CD4-positive, alpha-beta T cell treated with Interleukin-1 beta for 1 hour (primary cell): Measurements from ENCODE around the gene KRTAP1-5.
"Not testable (repeated sequence)": the region's sequence is repeated elsewhere in the genome, so short reads cannot be mapped to it uniquely, and the experiment has no call there.

Source experiments
- DNase-seq, 2 donors: peaks; one replicate each; pipeline ENCODE4 v3.0.0-alpha.2; 2020 to 2022

Gene KRTAP1-5

DNA sequence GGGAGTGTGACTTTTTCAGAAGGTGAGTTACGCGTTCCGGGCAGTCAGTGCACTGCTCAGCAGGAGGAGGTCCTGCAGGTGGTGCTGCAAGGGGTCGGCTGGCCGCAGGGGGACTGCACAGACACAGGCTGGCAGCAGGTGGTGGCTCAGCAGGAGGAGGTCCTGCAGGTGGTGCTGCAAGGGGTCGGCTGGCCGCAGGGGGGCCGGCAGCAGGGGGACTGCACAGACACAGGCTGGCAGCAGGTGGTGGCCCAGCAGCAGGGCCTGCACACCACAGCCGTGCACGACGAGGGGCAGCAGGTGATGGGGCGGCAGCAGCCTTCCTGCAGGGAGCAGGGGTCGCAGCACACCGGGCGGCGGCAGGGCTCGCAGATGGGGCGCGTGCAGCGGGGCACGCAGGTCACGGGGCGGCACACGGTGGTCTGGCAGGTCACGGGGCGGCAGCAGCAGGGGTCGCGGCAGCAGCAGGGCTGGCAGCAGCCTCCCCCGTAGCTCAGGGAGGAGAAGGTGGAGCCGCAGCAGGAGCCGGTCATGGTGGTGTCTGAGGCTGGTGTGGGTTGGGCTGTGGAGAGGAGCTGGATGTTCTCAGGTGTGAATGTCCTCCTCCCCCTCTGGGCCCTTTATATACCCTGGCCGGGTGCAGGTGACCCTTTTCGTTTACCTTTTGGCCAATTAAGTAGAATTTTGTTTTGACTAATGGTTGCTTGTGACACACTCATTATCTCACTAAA is 19.9 kb upstream of the KRTAP1-5 start, which contains the start of gene KRTAP2-1:
TSS of gene KRTAP2-1 (minus strand) at position 582 of the 731 bp plus-strand sequence. CDS start at position 533, 49 bp downstream.
- not testable (repeated sequence) for DNase-seq

DNA sequence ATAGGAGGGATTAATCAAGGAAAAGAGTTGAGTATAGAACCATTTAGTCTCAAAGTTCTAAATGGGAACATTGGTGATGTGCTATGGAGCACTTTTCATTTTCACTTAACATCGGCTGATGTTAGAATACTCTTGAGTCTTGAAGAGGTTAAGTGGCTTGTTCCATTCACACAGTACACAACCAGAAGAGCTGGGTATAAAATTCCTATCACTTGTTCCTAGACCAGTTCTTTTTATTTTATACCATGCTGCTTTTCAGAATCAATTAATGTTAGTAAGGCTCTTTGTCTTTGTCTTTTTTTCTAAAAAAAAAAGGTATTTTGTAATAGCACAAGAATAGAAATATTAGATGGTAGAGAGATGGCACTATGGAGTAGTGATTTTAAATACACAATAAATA is 15.9 kb upstream of the KRTAP1-5 start:
- no peak for DNase-seq

GRCh38 chr17:41040783-41041571 is 14.0 kb upstream of the KRTAP1-5 start, which contains the start of gene KRTAP1-1:
Gene KRTAP1-1, minus strand, starts transcription at chr17:41041450. Its CDS starts 53 bp downstream, at chr17:41041397.
- DNase-seq = not testable (repeated sequence)

DNA sequence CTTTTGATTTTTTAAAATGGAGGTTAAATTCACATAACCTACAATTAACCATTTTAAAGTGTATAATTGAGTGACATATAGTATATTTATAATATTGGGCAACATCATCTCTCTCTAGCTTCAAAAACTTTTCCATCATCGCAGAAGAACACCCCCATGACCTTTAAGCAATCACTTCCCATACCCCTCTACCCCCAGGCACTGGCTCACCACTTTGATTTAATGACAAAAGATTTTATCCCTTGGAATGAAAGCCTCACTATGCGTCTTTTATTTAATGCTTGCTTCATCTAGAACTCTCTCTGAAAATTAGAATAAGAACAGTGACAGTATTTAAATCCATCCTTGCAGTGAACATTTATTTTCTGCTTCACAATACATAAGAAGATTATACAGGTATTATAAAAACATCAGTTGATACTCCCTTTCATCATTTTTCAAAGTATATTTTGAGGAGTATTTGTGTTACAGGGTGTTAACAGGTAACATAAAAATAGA is 10.9 kb upstream of the KRTAP1-5 start:
- DNase-seq = no peak

GRCh38 chr17:41034346-41034935 is 7.4 kb upstream of the KRTAP1-5 start, which contains the start of gene KRTAP1-3:
Gene KRTAP1-3, minus strand, starts transcription at chr17:41034874. Its CDS starts 53 bp downstream, at chr17:41034821.
- DNase-seq = not testable (repeated sequence)

DNA sequence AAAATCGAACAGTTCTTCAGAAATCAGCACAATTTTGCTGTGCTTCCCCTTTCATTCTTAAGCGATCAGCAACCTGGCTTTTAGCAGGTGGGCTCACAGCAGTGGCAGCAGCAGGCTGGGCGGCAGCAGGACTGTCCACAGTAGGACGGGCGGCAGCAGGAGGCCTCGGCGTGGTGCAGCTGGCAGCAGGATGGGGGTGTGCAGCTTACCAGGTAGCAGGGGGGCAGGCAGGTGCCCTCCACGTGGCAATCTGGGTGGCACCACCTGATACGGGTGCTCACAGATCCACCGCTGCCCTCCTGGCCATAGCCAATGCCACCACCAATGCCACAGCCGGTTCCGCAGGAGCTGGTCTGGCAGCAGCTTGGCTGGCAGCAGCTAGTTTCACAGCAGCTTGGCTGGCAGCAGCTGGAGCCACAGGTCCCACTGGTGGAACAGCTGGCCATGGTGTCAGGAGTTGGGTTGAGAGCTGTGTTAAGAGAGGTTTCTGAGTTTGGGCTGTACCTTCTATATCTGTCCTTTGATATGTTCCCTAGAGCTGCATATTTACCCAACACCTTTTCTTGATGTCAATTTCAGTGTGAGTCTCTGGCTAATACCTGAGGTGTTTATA is 2.7 kb upstream of the KRTAP1-5 start, which contains the start of gene KRTAP1-4:
TSS of gene KRTAP1-4 (minus strand) at position 563 of the 613 bp plus-strand sequence. CDS start at position 446, 117 bp downstream.
- no peak for DNase-seq

- DNase-seq = no peak
These were observed 2.3 kb downstream of the KRTAP1-5 start for GRCh38 chr17:41024697-41025096.

DNA sequence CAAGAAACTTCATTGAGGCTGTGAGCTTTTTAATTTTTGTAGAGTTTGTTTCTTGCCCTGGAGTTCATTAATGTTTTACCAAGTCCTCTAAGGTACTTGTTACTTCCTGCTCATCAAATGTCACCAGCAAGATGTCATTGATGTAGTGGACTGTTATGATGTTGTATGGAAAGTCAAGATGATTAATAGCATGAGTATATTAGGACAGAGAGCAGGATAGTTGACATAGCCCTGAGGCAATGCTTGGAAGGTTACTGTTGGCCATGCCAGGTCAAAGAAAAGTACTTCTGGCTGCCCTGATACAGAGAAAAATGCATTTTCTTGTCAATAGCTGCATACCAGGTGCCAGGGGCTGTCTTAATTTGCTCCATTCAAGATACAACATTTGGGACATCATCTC is 6.7 kb downstream of the KRTAP1-5 start:
- no peak for DNase-seq

GRCh38 chr17:41019415-41019814 is 7.6 kb downstream of the KRTAP1-5 start:
- DNase-seq = no peak

- no peak for DNase-seq
These were observed 8.5 kb downstream of the KRTAP1-5 start for GRCh38 chr17:41018541-41018940.

- no peak for DNase-seq
These were observed 10.3 kb downstream of the KRTAP1-5 start for GRCh38 chr17:41016578-41017215.

- DNase-seq = no peak
These were observed 11.6 kb downstream of the KRTAP1-5 start for GRCh38 chr17:41015454-41015853.

- no peak for DNase-seq
These were observed 13.4 kb downstream of the KRTAP1-5 start for GRCh38 chr17:41013606-41014005.

DNA sequence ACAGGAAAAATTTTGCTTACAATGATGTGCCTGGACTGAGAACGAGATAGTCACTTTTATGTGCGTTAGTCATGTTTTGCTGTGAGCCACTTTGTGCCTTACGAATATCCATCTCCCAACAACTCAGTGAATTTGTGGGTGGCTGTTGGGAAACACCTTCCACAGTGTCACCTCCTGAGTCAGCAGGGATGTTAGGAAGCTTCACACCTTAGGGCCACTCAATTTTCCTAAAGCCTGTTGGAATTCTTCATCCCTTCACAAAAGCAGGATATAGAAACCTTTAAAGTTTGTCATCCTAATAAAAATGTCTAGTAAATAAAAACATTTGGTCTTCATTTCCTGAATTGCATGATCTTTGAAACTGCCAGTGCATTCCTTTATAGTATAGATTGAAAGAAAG is 13.8 kb downstream of the KRTAP1-5 start:
- DNase-seq = no peak

DNA sequence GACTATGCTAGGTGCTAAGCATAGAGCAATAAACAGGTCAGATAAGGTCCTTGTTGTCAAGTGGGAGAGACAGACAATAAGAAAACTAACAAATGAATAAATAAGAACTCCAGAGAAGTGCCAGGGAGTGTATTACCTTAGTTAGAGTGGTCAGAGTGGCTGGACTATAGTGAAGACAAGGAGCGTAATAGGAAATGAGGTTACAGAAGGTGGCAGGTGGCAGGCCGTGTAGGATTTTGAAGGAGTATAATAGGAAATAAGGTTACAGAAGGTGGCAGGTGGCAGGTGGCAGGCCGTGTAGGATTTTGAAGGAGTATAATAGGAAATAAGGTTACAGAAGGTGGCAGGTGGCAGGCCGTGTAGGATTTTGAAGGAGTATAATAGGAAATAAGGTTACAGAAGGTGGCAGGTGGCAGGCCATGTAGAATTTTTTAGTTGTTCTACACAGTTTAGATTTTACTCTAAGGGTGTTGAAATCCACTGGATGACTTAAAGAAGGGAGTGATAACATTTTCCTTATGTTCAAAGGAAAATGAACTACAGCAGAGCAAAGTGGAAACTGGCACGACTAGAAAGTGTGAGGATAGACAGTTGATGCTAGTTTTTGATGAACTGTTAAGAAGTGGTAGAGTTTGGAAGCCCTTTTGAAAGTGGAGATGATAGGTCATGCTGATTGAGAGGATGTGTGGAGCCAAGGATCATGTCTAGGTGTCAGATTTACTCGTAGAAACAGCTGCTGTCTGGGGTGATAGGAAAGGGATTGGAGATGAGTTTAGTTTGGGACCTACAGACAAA is 14.5 kb downstream of the KRTAP1-5 start:
- no peak for DNase-seq

- DNase-seq = no peak
These were observed 16.6 kb downstream of the KRTAP1-5 start for GRCh38 chr17:41010441-41010840.

DNA sequence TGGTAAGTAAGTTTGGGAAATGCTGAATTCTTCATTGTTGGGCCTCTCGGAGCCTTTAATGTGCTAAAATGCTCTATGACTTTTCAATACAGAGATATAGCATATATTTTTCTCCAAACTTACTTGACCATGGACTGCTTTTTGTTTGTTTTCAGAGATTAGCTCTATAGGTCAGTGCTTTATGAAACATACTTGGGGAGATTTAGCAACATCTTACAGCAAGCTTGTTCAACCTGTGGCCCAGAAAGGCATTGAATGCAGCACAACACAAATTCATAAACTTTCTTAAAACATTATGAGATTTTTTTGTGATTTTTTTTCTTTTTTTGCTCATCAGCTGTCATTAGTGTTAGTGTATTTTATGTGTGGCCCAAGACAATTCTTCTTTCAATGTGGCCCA is 17.1 kb downstream of the KRTAP1-5 start:
- no peak for DNase-seq

DNA sequence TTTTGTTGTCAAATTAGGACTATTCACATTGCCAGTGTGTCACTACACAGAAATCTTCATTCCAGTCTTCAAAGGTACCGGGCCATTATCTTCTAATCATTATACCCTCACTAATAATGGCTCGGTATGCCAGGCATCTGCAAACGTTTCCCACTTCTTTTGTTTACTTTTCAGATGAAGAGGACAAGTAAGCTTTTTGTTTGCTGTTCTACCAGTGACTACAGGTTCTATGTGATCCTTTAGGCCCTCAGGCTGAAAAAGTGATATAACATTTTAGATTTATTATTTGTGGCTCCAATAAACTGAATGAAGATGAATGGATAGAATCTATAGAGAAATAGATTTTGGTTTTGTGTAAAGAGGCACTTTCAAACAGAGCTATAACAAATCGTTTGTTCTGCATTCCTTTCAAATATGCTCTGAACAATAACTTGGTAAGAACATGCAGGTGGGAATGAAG is 17.7 kb downstream of the KRTAP1-5 start:
- DNase-seq = no peak

DNA sequence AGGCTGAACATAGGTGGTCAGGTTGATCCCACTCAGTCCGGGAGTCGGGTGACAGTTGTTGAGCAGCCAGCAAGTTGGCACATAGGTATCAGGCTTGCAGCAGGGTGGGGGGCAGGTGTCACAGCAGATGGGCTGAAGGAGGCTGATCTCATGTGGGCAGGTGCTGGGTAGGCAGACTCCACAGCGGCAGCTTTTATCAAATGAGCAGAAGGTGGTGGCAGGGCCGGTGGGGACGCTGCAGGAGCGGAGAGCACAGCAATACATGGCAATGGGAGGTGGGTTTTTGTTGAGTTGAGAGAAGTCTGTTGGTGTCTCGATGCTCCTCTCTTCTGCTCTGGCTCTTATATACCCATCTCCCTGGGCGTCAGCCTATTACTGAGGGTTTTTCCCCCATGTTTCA is 18.2 kb downstream of the KRTAP1-5 start, which contains the start of gene KRTAP3-1:
TSS of gene KRTAP3-1 (minus strand) at position 318 of the 400 bp plus-strand sequence. CDS start at position 264, 54 bp downstream.
- DNase-seq = no peak

- no peak for DNase-seq
These were observed 22.6 kb downstream of the KRTAP1-5 start for GRCh38 chr17:41004397-41004796.

DNA sequence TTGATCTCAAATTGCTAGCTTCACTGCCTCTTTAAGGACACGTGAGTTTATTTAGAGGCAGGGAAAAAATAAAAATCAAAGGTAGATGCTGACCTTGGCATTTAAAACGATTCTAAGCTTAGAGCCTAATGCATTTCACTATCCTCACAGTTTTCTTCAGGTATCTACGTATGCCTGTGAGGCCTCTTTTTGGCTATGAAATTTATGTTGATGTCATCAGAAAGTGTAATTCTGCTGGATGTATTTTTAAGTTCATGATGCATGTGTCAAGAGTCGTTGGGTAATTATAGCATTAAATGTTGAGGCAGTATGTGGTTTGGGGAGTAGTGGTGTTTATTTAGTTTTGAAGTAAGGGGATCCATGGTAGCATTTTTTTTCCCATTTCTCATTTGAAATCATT is 23.1 kb downstream of the KRTAP1-5 start:
- no peak for DNase-seq
